Measurements from ENCODE around the gene CHORDC1. TPM values are rescaled to one million over a fixed set of nuclear protein-coding genes. Genes with fewer than 3 reads are reported as not detected.

The CHORDC1 gene
- total RNA-seq, 1 experiment from 2014 or later = 88.8 TPM

DNA sequence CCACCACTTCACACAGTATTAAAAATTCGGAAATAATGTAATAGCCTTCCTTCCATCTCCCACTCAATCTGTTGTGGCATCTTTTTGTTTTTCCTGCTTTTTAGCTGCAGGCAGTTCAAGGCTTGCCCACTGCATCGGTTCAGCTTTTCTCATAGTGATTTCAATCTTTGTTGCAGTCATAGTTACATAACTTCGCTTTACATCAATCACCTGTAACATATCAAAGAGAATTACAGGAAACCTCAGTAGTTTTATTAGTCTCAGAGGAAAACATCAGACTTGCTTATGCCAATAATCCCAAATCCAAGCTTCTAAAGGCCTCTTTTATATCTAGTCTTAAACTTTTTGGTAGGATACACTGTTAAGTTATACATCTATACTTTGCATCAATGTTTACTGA, 20.5 kb downstream of the CHORDC1 start:
- POLR2A ChIA-PET = no interaction called here

GRCh38 chr11:90197377-90197776, 25.5 kb downstream of the CHORDC1 start:
- H3K27me3 ChIP-seq (ENCODE audit: control insufficient read depth, insufficient read depth, low read length) = no peaks in the 10 kb centered on the region
- BruUV-seq (replicated peaks) = no TSS peak
- no peaks in the 10 kb centered on the region for H3K9me3 ChIP-seq (ENCODE audit: control insufficient read depth, insufficient read depth, low read depth, low read length)
- no peak for DNase-seq (ENCODE audit: low read depth, low spot score)
- intact Hi-C loops (cut with micrococcal nuclease; ENCODE audit: unreplicated experiment) = no loop called here
- no peak for ATAC-seq
- H3K4me1 ChIP-seq (ENCODE audit: control insufficient read depth, insufficient read depth, low read length) = no peaks in the 10 kb centered on the region; the same call in 1 of the 2 replicates
- ChIA-PET CTCF (no interaction called here), POLR2A (no interaction called here)
- in situ Hi-C loops (cut with HindIII; ENCODE audit: low pct_unique_long_range_greater_than_20kb, low sequenced_read_pairs) = no loop called here
- no peak overlapping the region for H3K27ac ChIP-seq (ENCODE audit: low read length)
- H3K36me3 ChIP-seq (ENCODE audit: control insufficient read depth, insufficient read depth, low read length) = peaks cover 47% of the 10 kb centered on the region
- H3K4me3 ChIP-seq (ENCODE audit: low read depth in 2 of 2, low read length in 2 of 2) = no peak overlapping the region
- no peak for TF ChIP-seq TCF7L2 (IDR thresholded peaks at IDR 0.05; ENCODE audit: low read depth, low read length)
- TF ChIP-seq SIN3A (IDR thresholded peaks at IDR 0.05; ENCODE audit: borderline replicate concordance, insufficient read depth, low read depth, low read length) = no peak
- TF ChIP-seq, protein P1, sequence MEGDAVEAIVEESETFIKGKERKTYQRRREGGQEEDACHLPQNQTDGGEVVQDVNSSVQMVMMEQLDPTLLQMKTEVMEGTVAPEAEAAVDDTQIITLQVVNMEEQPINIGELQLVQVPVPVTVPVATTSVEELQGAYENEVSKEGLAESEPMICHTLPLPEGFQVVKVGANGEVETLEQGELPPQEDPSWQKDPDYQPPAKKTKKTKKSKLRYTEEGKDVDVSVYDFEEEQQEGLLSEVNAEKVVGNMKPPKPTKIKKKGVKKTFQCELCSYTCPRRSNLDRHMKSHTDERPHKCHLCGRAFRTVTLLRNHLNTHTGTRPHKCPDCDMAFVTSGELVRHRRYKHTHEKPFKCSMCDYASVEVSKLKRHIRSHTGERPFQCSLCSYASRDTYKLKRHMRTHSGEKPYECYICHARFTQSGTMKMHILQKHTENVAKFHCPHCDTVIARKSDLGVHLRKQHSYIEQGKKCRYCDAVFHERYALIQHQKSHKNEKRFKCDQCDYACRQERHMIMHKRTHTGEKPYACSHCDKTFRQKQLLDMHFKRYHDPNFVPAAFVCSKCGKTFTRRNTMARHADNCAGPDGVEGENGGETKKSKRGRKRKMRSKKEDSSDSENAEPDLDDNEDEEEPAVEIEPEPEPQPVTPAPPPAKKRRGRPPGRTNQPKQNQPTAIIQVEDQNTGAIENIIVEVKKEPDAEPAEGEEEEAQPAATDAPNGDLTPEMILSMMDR (IDR thresholded peaks at IDR 0.05) = no peak

More for the DNA sequence above, 20.5 kb downstream of the CHORDC1 start:
- intact Hi-C loops (cut with micrococcal nuclease; ENCODE audit: unreplicated experiment) (loop anchor here (10.0 kb wide), 1 partner anchor 62 kb away; no protein-coding TSS in a partner anchor), in situ Hi-C loops (cut with HindIII; ENCODE audit: low pct_unique_long_range_greater_than_20kb, low sequenced_read_pairs) (no loop called here)
- Histone ChIP-seq H3K27me3 (ENCODE audit: control insufficient read depth, insufficient read depth, low read length) (no peaks in the 10 kb centered on the region), H3K27ac (ENCODE audit: low read length) (no peak overlapping the region), H3K4me3 (ENCODE audit: low read depth in 2 of 2, low read length in 2 of 2) (no peak overlapping the region), H3K4me1 (ENCODE audit: control insufficient read depth, insufficient read depth, low read length) (no peaks in the 10 kb centered on the region), H3K36me3 (ENCODE audit: control insufficient read depth, insufficient read depth, low read length) (peaks cover 82% of the 10 kb centered on the region), H3K9me3 (ENCODE audit: control insufficient read depth, insufficient read depth, low read depth, low read length) (no peaks in the 10 kb centered on the region)
- CTCF ChIA-PET = no interaction called here
- DNase-seq (ENCODE audit: low read depth, low spot score) (no peak), ATAC-seq (no peak)
- BruUV-seq (replicated peaks) = no TSS peak
- TF ChIP-seq, protein P1 (IDR thresholded peaks at IDR 0.05) = no peak
- TF ChIP-seq POLR2AphosphoS5 (IDR thresholded peaks at IDR 0.05; ENCODE audit: low read depth, low read length) (no peak), SIN3A (IDR thresholded peaks at IDR 0.05; ENCODE audit: borderline replicate concordance, insufficient read depth, low read depth, low read length) (no peak), REST (IDR thresholded peaks at IDR 0.05; ENCODE audit: insufficient read depth in 1 of 2, low read depth in 2 of 2, low read length in 1 of 2) (no peak), TCF7L2 (IDR thresholded peaks at IDR 0.05; ENCODE audit: low read depth, low read length) (no peak)

Data from Panc1 (cell line).